ENCODE results near the gene SSU72. TPM values are rescaled to one million over a fixed set of nuclear protein-coding genes. Genes with fewer than 3 reads are reported as not detected.
"Not testable (repeated sequence)": the region's sequence is repeated elsewhere in the genome, so short reads cannot be mapped to it uniquely, and the experiment has no call there.

Gene SSU72
- total RNA-seq, 1 donor from 2014 or later: 32.9 TPM

DNA sequence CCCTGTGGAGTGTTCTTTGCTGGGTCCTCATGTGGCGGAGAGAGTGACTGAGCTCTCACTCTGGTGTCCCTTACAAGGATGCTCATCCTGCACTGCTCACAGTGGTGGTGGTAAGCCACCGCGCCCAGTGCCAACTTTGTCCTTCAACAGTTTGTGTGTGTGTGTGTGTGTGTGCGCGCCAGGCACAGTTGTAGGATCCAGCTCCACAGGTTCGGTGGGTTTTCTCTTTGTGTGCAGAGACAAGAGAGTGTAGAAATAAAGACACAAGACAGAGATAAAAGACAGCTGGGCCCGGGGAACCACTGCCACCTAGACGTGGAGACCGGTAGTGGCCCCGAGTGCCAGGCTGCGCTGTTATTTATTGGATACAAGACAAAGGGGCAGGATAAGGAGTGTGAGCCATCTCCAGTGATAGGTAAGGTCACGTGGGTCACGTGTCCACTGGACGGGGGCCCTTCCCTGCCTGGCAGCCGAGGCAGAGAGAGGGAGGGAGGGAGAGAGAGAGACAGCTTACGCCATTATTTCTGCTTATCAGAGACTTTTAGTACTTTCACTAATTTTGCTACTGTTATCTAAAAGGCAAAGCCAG lies 69.8 kb downstream of the SSU72 start:
- not testable (repeated sequence) for DNase-seq

DNA sequence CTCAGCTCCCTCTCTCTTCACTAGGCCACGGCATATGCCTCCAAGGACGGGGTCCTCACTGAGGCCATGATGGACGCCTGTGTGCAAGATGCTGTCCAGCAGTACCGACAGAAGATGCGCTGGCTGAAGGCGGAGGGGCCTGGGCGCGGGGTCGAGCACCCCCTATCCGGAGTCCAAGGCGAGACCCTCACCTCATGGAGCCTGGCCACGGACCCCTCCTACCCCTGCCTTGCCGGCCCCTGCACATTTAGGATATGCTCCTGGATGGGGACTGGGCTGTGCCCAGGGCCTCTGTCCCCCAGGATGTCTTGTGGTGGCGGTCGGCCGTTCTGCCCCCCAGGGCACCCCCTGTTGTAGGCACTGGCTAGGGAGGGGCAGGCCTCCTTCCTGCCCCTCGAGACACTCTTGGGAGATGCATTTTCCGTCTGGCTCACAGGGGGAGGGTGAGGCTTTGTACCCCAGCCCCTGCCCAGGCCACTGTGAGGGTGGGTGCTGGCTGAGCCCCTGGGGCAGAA lies 79.1 kb downstream of the SSU72 start:
- not testable (repeated sequence) for DNase-seq

DNA sequence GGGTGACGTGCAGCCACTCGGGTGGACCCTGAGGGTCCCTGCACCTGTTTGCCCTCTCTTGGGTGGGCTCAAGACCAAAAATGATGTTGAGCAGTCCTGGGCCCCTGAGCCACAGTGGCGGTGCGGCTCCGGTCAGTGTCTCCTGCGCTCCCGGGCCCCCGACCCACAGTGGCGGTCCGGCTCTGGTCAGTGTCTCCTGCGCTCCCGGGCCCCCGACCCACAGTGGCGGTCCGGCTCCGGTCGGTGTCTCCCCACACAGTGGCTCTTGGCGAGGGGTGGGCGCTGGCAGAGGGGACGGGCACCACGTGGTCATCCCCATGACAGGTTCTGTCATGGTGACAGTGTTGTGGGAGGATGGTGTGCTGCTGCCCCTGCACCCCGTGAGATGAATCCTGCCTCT lies 80.4 kb downstream of the SSU72 start:
- DNase-seq: not testable (repeated sequence)

Other genes with a start within 250 kb of the SSU72 start
- gene TAS1R3, start 243.6 kb downstream of the SSU72 start, total RNA-seq: 0.31 TPM
- gene DVL1, start 225.4 kb downstream of the SSU72 start, total RNA-seq: 70.7 TPM
- gene MXRA8, start 216.3 kb downstream of the SSU72 start, total RNA-seq: 11.5 TPM
- 26.2 TPM for gene AURKAIP1, start 199.7 kb downstream of the SSU72 start, total RNA-seq
- 116 TPM for gene CCNL2, start 175.5 kb downstream of the SSU72 start, total RNA-seq
- gene MRPL20, start 167.6 kb downstream of the SSU72 start, total RNA-seq: 50.4 TPM
- 1.4 TPM for gene ANKRD65, start 153.6 kb downstream of the SSU72 start, total RNA-seq
- gene VWA1, start 139.2 kb downstream of the SSU72 start, total RNA-seq: 4.1 TPM
- 0.62 TPM for gene ATAD3C, start 125.2 kb downstream of the SSU72 start, total RNA-seq
- 11.7 TPM for gene ATAD3B, start 103.1 kb downstream of the SSU72 start, total RNA-seq
- gene ATAD3A, start 62.7 kb downstream of the SSU72 start, total RNA-seq: 7.3 TPM
- 18.1 TPM for gene TMEM240, start 34.2 kb downstream of the SSU72 start, total RNA-seq
- 2.7 TPM for gene FNDC10, start 25.3 kb upstream of the SSU72 start, total RNA-seq
- gene MIB2, start 40.6 kb upstream of the SSU72 start, total RNA-seq: 43.5 TPM
- gene MMP23B, start 57.3 kb upstream of the SSU72 start, total RNA-seq: 0.31 TPM
- 7.0 TPM for gene CDK11B, start 84.1 kb upstream of the SSU72 start, total RNA-seq
- gene SLC35E2B, start 117.9 kb upstream of the SSU72 start, total RNA-seq: 61.6 TPM
- gene CDK11A, start 149.5 kb upstream of the SSU72 start, total RNA-seq: 7.6 TPM
- 20.4 TPM for gene NADK, start 203.6 kb upstream of the SSU72 start, total RNA-seq